Parathyroid adenoma (tissue), 2 donors: ENCODE measurements around the gene ASGR1.

ENCODE experiments used
- H2AFZ ChIP-seq: fragments of 300-600 bp; sonication (generic); one replicate; pipeline ENCODE4 v1.7.0; 2017; ENCODE audit warnings: antibody characterized with exemption, mild to moderate bottlenecking
- H3K27ac ChIP-seq: fragments of 300-600 bp; sonication (generic); one replicate; pipeline ENCODE4 v1.7.0; 2017
- H3K27me3 ChIP-seq: fragments of 300-600 bp; sonication (generic); one replicate; pipeline ENCODE4 v1.7.0; 2017; ENCODE audit warnings: low read length; ENCODE audit not compliant: control insufficient read depth, insufficient read depth
- H3K36me3 ChIP-seq: fragments of 300-600 bp; sonication (generic); one replicate; pipeline ENCODE4 v1.7.0; 2017; ENCODE audit warnings: low read length; ENCODE audit not compliant: control insufficient read depth, insufficient read depth
- H3K4me1 ChIP-seq: fragments of 300-600 bp; sonication (generic); one replicate; pipeline ENCODE4 v1.7.0; 2017; ENCODE audit warnings: control low read depth
- H3K4me2 ChIP-seq: fragments of 300-600 bp; sonication (generic); one replicate; pipeline ENCODE4 v1.7.0; 2017; ENCODE audit warnings: low read length
- H3K4me3 ChIP-seq: fragments of 300-600 bp; sonication (generic); one replicate; pipeline ENCODE4 v1.7.0; 2017; ENCODE audit warnings: low read depth, low read length
- H3K79me2 ChIP-seq: fragments of 300-600 bp; sonication (generic); one replicate; pipeline ENCODE4 v1.7.0; 2017; ENCODE audit warnings: control low read depth
- H3K9ac ChIP-seq: fragments of 300-600 bp; sonication (generic); one replicate; pipeline ENCODE4 v1.7.0; 2017; ENCODE audit warnings: mild to moderate bottlenecking
- H3K9me3 ChIP-seq: fragments of 300-600 bp; sonication (generic); one replicate; pipeline ENCODE4 v1.7.0; 2017; ENCODE audit warnings: low read length; ENCODE audit not compliant: control insufficient read depth
- CTCF ChIP-seq: fragments of 300-600 bp; sonication (generic); IDR thresholded peaks from one replicate; pipeline ENCODE4 v1.7.0; 2017; ENCODE audit warnings: antibody characterized with exemption, mild to moderate bottlenecking
- donor health status: primary hyperparathyroidism.

The ASGR1 gene

GRCh38 chr17:7221278-7222092 is 42.3 kb upstream of the ASGR1 start:
- Histone ChIP-seq H3K27me3 (no peaks in the 10 kb centered on the region), H3K4me3 (peak overlapping the region; percentile 95), H3K4me1 (peaks cover 49% of the 10 kb centered on the region), H3K27ac (peak overlapping the region; percentile 98), H3K9me3 (no peaks in the 10 kb centered on the region), H2AFZ (no peak overlapping the region), H3K36me3 (no peaks in the 10 kb centered on the region), H3K79me2 (peaks cover 7% of the 10 kb centered on the region), H3K9ac (no peak overlapping the region), H3K4me2 (peak overlapping the region; percentile 34)
- no peak for TF ChIP-seq CTCF

GRCh38 chr17:7220593-7221277 is 41.6 kb upstream of the ASGR1 start:
- H3K36me3 ChIP-seq: no peaks in the 10 kb centered on the region
- H3K9ac ChIP-seq: peak overlapping the region; percentile 90
- peaks cover 55% of the 10 kb centered on the region for H3K4me1 ChIP-seq
- TF ChIP-seq CTCF: peak; percentile 63
- no peaks in the 10 kb centered on the region for H3K27me3 ChIP-seq
- H3K4me3 ChIP-seq: peak overlapping the region; percentile 95
- H3K79me2 ChIP-seq: peaks cover 9% of the 10 kb centered on the region
- H3K9me3 ChIP-seq: no peaks in the 10 kb centered on the region
- H3K4me2 ChIP-seq: peak overlapping the region; percentile 94
- peak overlapping the region; percentile 91 for H2AFZ ChIP-seq
- H3K27ac ChIP-seq: peak overlapping the region; percentile 98

- Histone ChIP-seq H3K4me1 (peaks cover 60% of the 10 kb centered on the region), H3K36me3 (no peaks in the 10 kb centered on the region), H3K9ac (peak within 1 kb of the TSS; percentile 90), H3K9me3 (no peaks in the 10 kb centered on the region), H2AFZ (peak within 1 kb of the TSS; percentile 91), H3K27ac (peak within 1 kb of the TSS; percentile 98), H3K27me3 (no peaks in the 10 kb centered on the region), H3K4me3 (peak within 1 kb of the TSS; percentile 95), H3K79me2 (peaks cover 6% of the 10 kb centered on the region), H3K4me2 (peak within 1 kb of the TSS; percentile 94)
- no peak for TF ChIP-seq CTCF
Observed at GRCh38 chr17:7219812-7220592, 40.8 kb upstream of the ASGR1 start, which contains the start of the genes ACADVL and DLG4. ACADVL (plus strand) TSS chr17:7219938; CDS start chr17:7219985, 47 bp downstream. DLG4 (minus strand) TSS chr17:7219836.

GRCh38 chr17:7219229-7219811 is 40.1 kb upstream of the ASGR1 start:
- Histone ChIP-seq H3K4me1 (peaks cover 63% of the 10 kb centered on the region), H3K79me2 (peaks cover 6% of the 10 kb centered on the region), H3K36me3 (no peaks in the 10 kb centered on the region), H3K4me3 (peak overlapping the region; percentile 95), H3K27me3 (no peaks in the 10 kb centered on the region), H3K9ac (peak overlapping the region; percentile 90), H3K27ac (peak overlapping the region; percentile 98), H2AFZ (peak overlapping the region; percentile 91), H3K4me2 (peak overlapping the region; percentile 94), H3K9me3 (no peaks in the 10 kb centered on the region)
- TF ChIP-seq CTCF: no peak
